H9 (cell line): Measurements from ENCODE around the gene MFN2. TPM values are rescaled to one million over a fixed set of nuclear protein-coding genes. Genes with fewer than 3 reads are reported as not detected.

Source experiments
- DNase-seq: peaks from one replicate; pipeline ENCODE4 v3.0.0-alpha.2; 2017
- H2AFZ ChIP-seq: one replicate; pipeline ENCODE4 v1.6.1; 2013; ENCODE audit warnings: mild to moderate bottlenecking, low read length, control low read depth, moderate library complexity
- H2AK5ac ChIP-seq: 2 replicates; pipeline ENCODE4 v1.6.1; 2013; ENCODE audit warnings: low read length, control low read depth, mixed read lengths; ENCODE audit not compliant: insufficient read length
- H2BK120ac ChIP-seq: one replicate; pipeline ENCODE4 v1.6.1; 2013; ENCODE audit warnings: low read depth, mild to moderate bottlenecking, low read length, control low read depth, inconsistent platforms; ENCODE audit not compliant: poor library complexity, severe bottlenecking
- H2BK12ac ChIP-seq: 2 replicates; pipeline ENCODE4 v1.6.1; 2013; ENCODE audit warnings: low read length, control low read depth, mixed read lengths, low read depth; ENCODE audit not compliant: insufficient read length
- H2BK15ac ChIP-seq: 2 replicates; pipeline ENCODE4 v1.6.1; 2013; ENCODE audit warnings: low read depth, low read length, control low read depth
- H2BK20ac ChIP-seq: one replicate; pipeline ENCODE4 v1.6.1; 2013; ENCODE audit warnings: low read depth, mild to moderate bottlenecking, low read length, control low read depth, inconsistent platforms; ENCODE audit not compliant: poor library complexity, severe bottlenecking
- H2BK5ac ChIP-seq: 2 replicates; pipeline ENCODE4 v1.6.1; 2013; ENCODE audit warnings: low read length, control low read depth, mixed read lengths; ENCODE audit not compliant: insufficient read length
- H3K14ac ChIP-seq: 2 replicates; pipeline ENCODE4 v1.6.1; 2013; ENCODE audit warnings: low read length, control low read depth; ENCODE audit not compliant: insufficient read depth
- H3K18ac ChIP-seq: 2 replicates; pipeline ENCODE4 v1.6.1; 2013; ENCODE audit warnings: low read depth, mild to moderate bottlenecking, mixed read lengths, low read length, control low read depth; ENCODE audit not compliant: insufficient read length
- H3K23ac ChIP-seq: 2 replicates; pipeline ENCODE4 v1.6.1; 2013; ENCODE audit warnings: low read length, control low read depth, mixed read lengths, low read depth; ENCODE audit not compliant: insufficient read length
- H3K23me2 ChIP-seq: 2 replicates; pipeline ENCODE4 v1.6.1; 2013; ENCODE audit warnings: low read depth, mild to moderate bottlenecking, mixed read lengths, low read length, control low read depth; ENCODE audit not compliant: insufficient read length, poor library complexity, severe bottlenecking
- H3K27ac ChIP-seq: 2 replicates; pipeline ENCODE4 v1.5.1; 2013; ENCODE audit warnings: low read length, control low read depth, mixed read lengths, low read depth; ENCODE audit not compliant: insufficient read length
- H3K27me3 ChIP-seq: 2 replicates; pipeline ENCODE4 v1.6.1; 2013; ENCODE audit warnings: low read length, control low read depth, inconsistent platforms; ENCODE audit not compliant: insufficient read depth
- H3K4ac ChIP-seq: 2 replicates; pipeline ENCODE4 v1.6.1; 2013; ENCODE audit warnings: low read depth, mild to moderate bottlenecking, control low read depth, inconsistent platforms, low read length, moderate library complexity
- H3K4me1 ChIP-seq: 2 replicates; pipeline ENCODE4 v1.6.1; 2013; ENCODE audit warnings: low read length, control low read depth, inconsistent platforms; ENCODE audit not compliant: insufficient read depth
- H3K4me2 ChIP-seq: 2 replicates; pipeline ENCODE4 v1.6.1; 2013; ENCODE audit warnings: low read length, control low read depth, mixed read lengths; ENCODE audit not compliant: insufficient read length, insufficient read depth
- H3K56ac ChIP-seq: 2 replicates; pipeline ENCODE4 v1.6.1; 2013; ENCODE audit warnings: low read depth, mild to moderate bottlenecking, mixed read lengths, low read length, control low read depth; ENCODE audit not compliant: insufficient read length
- H3K79me1 ChIP-seq: 2 replicates; pipeline ENCODE4 v1.6.1; 2013; ENCODE audit warnings: low read depth, mild to moderate bottlenecking, moderate library complexity, low read length, control low read depth, inconsistent platforms; ENCODE audit not compliant: insufficient read depth, poor library complexity, severe bottlenecking
- H3K79me2 ChIP-seq: 2 replicates; pipeline ENCODE4 v1.6.1; 2013; ENCODE audit warnings: low read length, control low read depth, inconsistent platforms; ENCODE audit not compliant: insufficient read depth
- H3K9ac ChIP-seq: 2 replicates; pipeline ENCODE4 v1.6.1; 2013; ENCODE audit warnings: low read length, control low read depth, mixed read lengths; ENCODE audit not compliant: insufficient read length; ENCODE audit errors: extremely low read depth
- H3K9me3 ChIP-seq: one replicate; pipeline ENCODE4 v1.6.1; 2013; ENCODE audit warnings: low read depth, low read length, inconsistent platforms; ENCODE audit not compliant: control insufficient read depth
- H3T11ph ChIP-seq: one replicate; pipeline ENCODE4 v1.6.1; 2013; ENCODE audit warnings: mild to moderate bottlenecking, low read length, control low read depth, inconsistent platforms
- H4K20me1 ChIP-seq: one replicate; pipeline ENCODE4 v1.6.1; 2013; ENCODE audit not compliant: control insufficient read depth, insufficient read length, insufficient read depth
- H4K5ac ChIP-seq: 2 replicates; pipeline ENCODE4 v1.6.1; 2013; ENCODE audit warnings: low read depth, mild to moderate bottlenecking, mixed read lengths, low read length, control low read depth; ENCODE audit not compliant: insufficient read length
- H4K8ac ChIP-seq: replicated peaks from 2 replicates; pipeline ENCODE4 v1.6.1; 2013; ENCODE audit warnings: low read length, control low read depth, mixed read lengths, low read depth; ENCODE audit not compliant: insufficient read length
- H4K91ac ChIP-seq: 2 replicates; pipeline ENCODE4 v1.6.1; 2013; ENCODE audit warnings: low read depth, mild to moderate bottlenecking, moderate library complexity, mixed read lengths, low read length, control low read depth; ENCODE audit not compliant: insufficient read length
- H3K27ac Mint-ChIP-seq, 3 experiments: 2 replicates in 2 of 3; 3 replicates in 1 of 3; pipeline ENCODE4 v1.8.0; 2020 to 2021; ENCODE audit warnings: mixed read lengths in 3 of 3, mild to moderate bottlenecking in 1 of 3, moderate library complexity in 1 of 3
- H3K27me3 Mint-ChIP-seq: 2 replicates; pipeline ENCODE4 v1.8.0; 2021; ENCODE audit warnings: low read depth, mild to moderate bottlenecking, moderate library complexity, mixed read lengths
- H3K36me3 Mint-ChIP-seq, 3 experiments: 2 replicates in 2 of 3; 3 replicates in 1 of 3; pipeline ENCODE4 v1.8.0; 2020 to 2021; ENCODE audit warnings: low read depth in 3 of 3, mixed read lengths in 3 of 3; ENCODE audit not compliant: insufficient read depth in 1 of 3
- H3K4me1 Mint-ChIP-seq, 2 experiments: 2 replicates each; pipeline ENCODE4 v1.8.0; 2020; ENCODE audit warnings: mixed read lengths in 2 of 2
- H3K4me3 Mint-ChIP-seq, 2 experiments: 2 replicates in 1 of 2; 3 replicates in 1 of 2; pipeline ENCODE4 v1.8.0; 2020 to 2021; ENCODE audit warnings: mild to moderate bottlenecking in 2 of 2, mixed read lengths in 2 of 2, moderate library complexity in 1 of 2
- H3K9me3 Mint-ChIP-seq, 2 experiments: 2 replicates in 1 of 2; 3 replicates in 1 of 2; pipeline ENCODE4 v1.8.0; 2020; ENCODE audit warnings: mild to moderate bottlenecking in 2 of 2, mixed read lengths in 2 of 2, moderate library complexity in 1 of 2
- CTCF ChIP-seq: fragments of 200-600 bp; sonication (generic); conservative IDR thresholded peaks from 3 replicates; pipeline ENCODE4 v1.8.0; 2021; ENCODE audit warnings: antibody characterized with exemption, mild to moderate bottlenecking
- WGBS: extraction: QIAGEN DNeasy Blood & Tissue Kit; methylation state at CpG from one replicate; pipeline ENCODE4 v1.1.7; 2013; ENCODE audit warnings: missing lambda C conversion rate, low lambda C conversion rate, mixed read lengths; ENCODE audit not compliant: insufficient read length; ENCODE audit errors: extremely low coverage; 5-methylcytosine and 5-hydroxymethylcytosine counted together
- total RNA-seq: library from RNA; stranded (reverse); gene quantifications from 2 replicates; pipeline ENCODE4 v1.2.1, GENCODE V29; 2021

The MFN2 gene
- total RNA-seq, 1 experiment from 2014 or later, result 61.4 TPM

DNA sequence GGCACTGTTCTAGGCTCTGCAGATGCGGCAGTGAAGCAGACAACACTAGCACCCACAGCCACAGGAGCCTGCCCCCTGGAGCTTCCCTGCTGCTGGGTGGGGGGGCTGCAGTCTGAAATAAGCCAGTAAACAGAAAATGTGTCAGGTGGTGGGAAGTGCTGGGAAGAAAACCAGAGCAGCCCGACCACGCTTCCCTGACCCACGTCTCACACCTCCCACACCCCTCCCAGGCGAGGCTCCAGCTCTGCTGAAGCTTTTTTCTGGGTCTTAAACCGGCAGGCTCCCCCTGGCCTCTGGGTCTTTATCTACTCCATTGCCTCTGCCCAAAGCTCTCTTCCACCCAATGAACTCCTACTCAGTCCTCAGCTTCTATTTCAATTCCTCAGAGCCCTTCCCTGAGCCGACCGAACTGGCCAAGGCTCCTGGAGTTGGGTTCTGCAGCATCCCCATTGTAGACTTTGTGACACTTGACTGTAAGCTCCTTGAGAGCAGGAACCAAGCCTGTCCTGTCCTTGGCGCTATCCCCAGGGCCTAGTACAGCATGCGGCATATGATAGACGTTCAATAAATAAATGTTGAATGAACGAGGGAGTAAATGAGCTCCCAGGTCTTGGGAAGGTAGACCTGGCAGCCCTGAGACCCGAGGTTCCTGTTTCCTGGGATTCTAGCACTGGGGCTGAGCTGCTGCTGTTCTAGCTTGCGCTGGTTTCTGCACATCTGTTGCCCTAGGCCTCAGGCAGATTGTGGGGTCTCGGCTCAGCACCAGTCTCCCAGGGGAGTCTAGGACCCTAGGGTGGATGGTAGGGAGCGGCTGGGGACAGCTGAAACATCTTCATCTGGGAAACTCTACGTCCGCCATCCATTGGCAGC is 57.5 kb downstream of the MFN2 start:
- Mint-ChIP-seq H3K4me3 (no peak overlapping the region), H3K9me3 (peaks cover 2 to 4% of the 10 kb centered on the region in 2 experiments; a peak in 2 of 5 replicates), H3K36me3 (no peaks in the 10 kb centered on the region; a peak in 1 of 7 replicates), H3K27me3 (peaks cover 2% of the 10 kb centered on the region; the same call in 1 of the 2 replicates), H3K4me1 (peaks cover 2 to 5% of the 10 kb centered on the region in 2 experiments; a peak in 1 of 4 replicates), H3K27ac (peak overlapping the region in 1 of 3 experiments; percentile 48; a peak in 2 of 7 replicates)
- TF ChIP-seq CTCF, result no peak
- Histone ChIP-seq H3K27me3 (no peaks in the 10 kb centered on the region), H4K8ac (no peak overlapping the region), H2AK5ac (no peak overlapping the region), H3K23ac (no peak overlapping the region), H2BK20ac (no peak overlapping the region), H3K4ac (no peak overlapping the region), H3K23me2 (no peaks in the 10 kb centered on the region), H2AFZ (no peak overlapping the region), H3K18ac (no peak overlapping the region), H3K56ac (no peak overlapping the region), H4K91ac (no peak overlapping the region), H2BK15ac (no peak overlapping the region), H3K4me1 (no peaks in the 10 kb centered on the region), H3K27ac (no peak overlapping the region), H4K5ac (no peak overlapping the region), H3T11ph (no peak overlapping the region), H2BK5ac (no peak overlapping the region), H3K4me2 (no peak overlapping the region), H4K20me1 (no peaks in the 10 kb centered on the region), H3K79me2 (no peaks in the 10 kb centered on the region), H3K9me3 (no peaks in the 10 kb centered on the region), H3K9ac (no peak overlapping the region), H2BK120ac (no peak overlapping the region), H2BK12ac (no peak overlapping the region), H3K14ac (no peak overlapping the region), H3K79me1 (no peaks in the 10 kb centered on the region)
- DNase-seq, result no peak
- no CpG with 5 or more reads among the region's 18 CpGs for WGBS
